HL-60 (cell line): ENCODE data around the gene SMO.

Experiments
- CTCF ChIP-seq: IDR thresholded peaks from one replicate; pipeline ENCODE4 v1.5.1; 2011; ENCODE audit warnings: low read length, control low read depth, inconsistent platforms; ENCODE audit not compliant: insufficient read depth
- GABPA ChIP-seq: IDR thresholded peaks from 2 replicates; pipeline ENCODE4 v1.6.1; 2012; ENCODE audit warnings: low read depth
- REST ChIP-seq: IDR thresholded peaks from 2 replicates; pipeline ENCODE4 v1.6.1; 2012; ENCODE audit warnings: low read depth; ENCODE audit not compliant: insufficient replicate concordance
- SPI1 ChIP-seq: IDR thresholded peaks from 2 replicates; pipeline ENCODE4 v1.6.1; 2012; ENCODE audit warnings: low read depth, mild to moderate bottlenecking, borderline replicate concordance

GRCh38 chr7:129144834-129145668 is 43.4 kb upstream of the SMO start:
- TF ChIP-seq CTCF (peak; percentile 0), SPI1 (no peak), GABPA (no peak), REST (no peak)
